Esophagus muscularis mucosa (tissue), 4 donors: ENCODE results near the gene L1CAM. TPM values are rescaled to one million over a fixed set of nuclear protein-coding genes. Genes with fewer than 3 reads are reported as not detected.

Experiments used
- DNase-seq: peaks from one replicate; pipeline ENCODE4 v3.0.0-alpha.2; 2017; ENCODE audit errors: extremely low spot score
- H3K27ac ChIP-seq, 4 donors: fragments of 200-600 bp; sonication (generic); replicated peaks in 1 of 4; 1 replicate in 3 of 4; 2 replicates in 1 of 4; pipeline ENCODE4 v1.5.1; 2016 to 2019; ENCODE audit warnings: mild to moderate bottlenecking in 1 of 4
- H3K27me3 ChIP-seq, 4 donors: fragments of 200-600 bp; sonication (generic); one replicate each; pipeline versions ENCODE4 v1.5.1 to v1.6.0; 2016 to 2019
- H3K36me3 ChIP-seq, 4 donors: fragments of 200-600 bp; sonication (generic); one replicate each; pipeline ENCODE4 v1.5.1; 2016 to 2019
- H3K4me1 ChIP-seq, 4 donors: fragments of 200-600 bp; sonication (generic); one replicate each; pipeline ENCODE4 v1.5.1; 2016 to 2019
- H3K4me3 ChIP-seq, 4 donors: fragments of 200-600 bp; sonication (generic); 1 replicate in 2 of 4; 2 replicates in 2 of 4; pipeline ENCODE4 v1.5.1; 2016 to 2019; ENCODE audit warnings: mild to moderate bottlenecking in 4 of 4, moderate library complexity in 1 of 4
- H3K9me3 ChIP-seq, 4 donors: fragments of 200-600 bp; sonication (generic); 1 replicate in 3 of 4; 2 replicates in 1 of 4; pipeline ENCODE4 v1.5.1; 2016 to 2019
- CTCF ChIP-seq, 3 experiments: fragments of 200-600 bp in 2 of 3; fragments of 450-650 bp in 1 of 3; sonication (generic) in 2 of 3; IDR thresholded peaks; one replicate each; pipeline ENCODE4 v1.5.1; 2017 to 2019; ENCODE audit warnings: antibody characterized with exemption in 3 of 3, mild to moderate bottlenecking in 2 of 3, moderate library complexity in 1 of 3
- EP300 ChIP-seq: sonication (generic); formaldehyde crosslinking; IDR thresholded peaks from one replicate; pipeline ENCODE4 v1.6.1; 2017; ENCODE audit warnings: antibody characterized with exemption
- POLR2A ChIP-seq: fragments of 450-650 bp; IDR thresholded peaks from one replicate; pipeline ENCODE4 v1.6.1; 2017; ENCODE audit warnings: antibody characterized with exemption, moderate library complexity, mild to moderate bottlenecking, low read depth
- POLR2AphosphoS5 ChIP-seq, 2 donors: sonication (generic); formaldehyde crosslinking; IDR thresholded peaks; one replicate each; pipeline ENCODE4 v1.6.1; 2017; ENCODE audit warnings: antibody characterized with exemption in 2 of 2
- WGBS: methylation state at CpG from one replicate; pipeline ENCODE4 v1.1.5; 2018; 5-methylcytosine and 5-hydroxymethylcytosine counted together
- intact Hi-C: fragments of 100-400 bp; cut with DNase I; formaldehyde crosslinking; loops from one replicate; pipeline ENCODE4 v1.15.1; 2023
- total RNA-seq, 4 donors: library from RNA; depleted of rRNA; stranded (reverse); fragments of >200 nt; gene quantifications; one replicate each; pipeline versions ENCODE4 v1.1.0 to v1.2.1, GENCODE V29; 2016

The L1CAM gene
- total RNA-seq, 4 donors from 2014 or later, result 22.4 to 47.9 (median 30.0) TPM

- intact Hi-C loops, result no loop called here
- peaks cover 0 to 35% (median 29%) of the 10 kb centered on the region in 4 donors for H3K36me3 ChIP-seq
- H3K4me3 ChIP-seq, result peak overlapping the region; percentile 59 to 69 (median 63)
- peak overlapping the region; percentile 88 to 97 (median 96) for H3K27ac ChIP-seq
- peaks cover 37 to 73% (median 51%) of the 10 kb centered on the region in 4 donors for H3K4me1 ChIP-seq
- DNase-seq, result no peak
- WGBS, result 31% methylated on average over 8 of the region's 8 CpGs
- H3K27me3 ChIP-seq, result no peaks in the 10 kb centered on the region
- H3K9me3 ChIP-seq, result no peaks in the 10 kb centered on the region
- no peak for TF ChIP-seq CTCF (IDR thresholded peaks at IDR 0.05)
Observed at GRCh38 chrX:153927672-153927921, 41.6 kb upstream of the L1CAM start.

- Histone ChIP-seq H3K4me3 (peak overlapping the region; percentile 59 to 69 (median 63)), H3K9me3 (no peaks in the 10 kb centered on the region), H3K36me3 (peaks cover 0 to 30% (median 23%) of the 10 kb centered on the region in 4 donors), H3K27ac (peak overlapping the region; percentile 88 to 97 (median 96)), H3K4me1 (peaks cover 43 to 73% (median 56%) of the 10 kb centered on the region in 4 donors), H3K27me3 (no peaks in the 10 kb centered on the region)
- intact Hi-C loops, result no loop called here
- peak in 1 of 2 donors; percentile 22 for TF ChIP-seq POLR2AphosphoS5 (IDR thresholded peaks at IDR 0.05)
- TF ChIP-seq EP300, result no peak
- 51% methylated on average over 19 of the region's 31 CpGs for WGBS
- DNase-seq, result no peak
Observed at GRCh38 chrX:153926858-153927671, 41.1 kb upstream of the L1CAM start.

- peaks cover 46 to 75% (median 62%) of the 10 kb centered on the region in 4 donors for H3K4me1 ChIP-seq
- intact Hi-C loops, result no loop called here
Observed at GRCh38 chrX:153926552-153926857, 40.5 kb upstream of the L1CAM start.

GRCh38 chrX:153925739-153926551 lies 40.0 kb upstream of the L1CAM start, which contains the start of gene ARHGAP4:
ARHGAP4 (minus strand) TSS chrX:153926264; CDS start chrX:153926202, 62 bp downstream.
- peaks cover 49 to 81% (median 68%) of the 10 kb centered on the region in 4 donors for H3K4me1 ChIP-seq
- 56% methylated on average over 13 of the region's 59 CpGs for WGBS
- peak within 1 kb of the TSS; percentile 88 to 97 (median 96) for H3K27ac ChIP-seq
- TF ChIP-seq CTCF (IDR thresholded peaks at IDR 0.05), result no peak
- H3K4me3 ChIP-seq, result peak within 1 kb of the TSS; percentile 59 to 69 (median 63)
- no peaks in the 10 kb centered on the region for H3K9me3 ChIP-seq
- no peak for DNase-seq
- H3K36me3 ChIP-seq, result peaks cover 0 to 18% (median 12%) of the 10 kb centered on the region in 4 donors
- intact Hi-C loops, result no loop called here
- H3K27me3 ChIP-seq, result no peaks in the 10 kb centered on the region

More at GRCh38 chrX:153926552-153926857, 40.5 kb upstream of the L1CAM start:
- Histone ChIP-seq H3K4me3 (peak overlapping the region; percentile 59 to 69 (median 63)), H3K27me3 (no peaks in the 10 kb centered on the region), H3K9me3 (no peaks in the 10 kb centered on the region), H3K27ac (peak overlapping the region; percentile 88 to 97 (median 96)), H3K36me3 (peaks cover 0 to 24% (median 18%) of the 10 kb centered on the region in 4 donors)
- TF ChIP-seq POLR2A, result no peak
- no peak for TF ChIP-seq EP300
- no peak for TF ChIP-seq POLR2AphosphoS5 (IDR thresholded peaks at IDR 0.05)
- TF ChIP-seq CTCF (IDR thresholded peaks at IDR 0.05), result no peak
- no peak for DNase-seq
- 50% methylated on average over 1 of the region's 4 CpGs for WGBS

- H3K4me3 ChIP-seq, result peak overlapping the region; percentile 59 to 69 (median 63)
- WGBS, result 89% methylated on average over 4 of the region's 4 CpGs
- peaks cover 49 to 87% (median 71%) of the 10 kb centered on the region in 4 donors for H3K4me1 ChIP-seq
- intact Hi-C loops, result no loop called here
- peaks cover 0 to 13% (median 6%) of the 10 kb centered on the region in 4 donors for H3K36me3 ChIP-seq
- no peaks in the 10 kb centered on the region for H3K9me3 ChIP-seq
- no peak for DNase-seq
- TF ChIP-seq CTCF (IDR thresholded peaks at IDR 0.05), result no peak
- TF ChIP-seq EP300, result no peak
- no peak for TF ChIP-seq POLR2A
- no peak for TF ChIP-seq POLR2AphosphoS5 (IDR thresholded peaks at IDR 0.05)
- peak overlapping the region in 3 of 4 donors; percentile 94 to 97 (median 97) for H3K27ac ChIP-seq
- no peaks in the 10 kb centered on the region for H3K27me3 ChIP-seq
Observed at GRCh38 chrX:153925387-153925738, 39.4 kb upstream of the L1CAM start.
